Naive thymus-derived CD8-positive, alpha-beta T cell (primary cell): ENCODE measurements around the gene CLCN4. TPM values are rescaled to one million over a fixed set of nuclear protein-coding genes. Genes with fewer than 3 reads are reported as not detected.

Experiments
- ATAC-seq, 2 donors: fragments of 150-1000 bp; cut with Tn5 transposase in 1 of 2; sonication (Bioruptor Pico), chemical (Tn5 transposase) in 1 of 2; 1 replicate in 1 of 2; 2 replicates in 1 of 2; pipeline ENCODE4 v1.10.0; 2021; ENCODE audit warnings: mild to moderate bottlenecking in 2 of 2, moderate library complexity in 2 of 2
- POLR2A ChIA-PET: fragments of 350-600 bp; sonication (Branson Sonifier 250); formaldehyde crosslinking; loops from one replicate; lab custom pipeline; 2021; ENCODE audit warnings: antibody characterized with exemption; lab: Charles Lee
- DNase-seq, 10 donors: peaks; one replicate each; pipeline versions ENCODE4 v3.0.0 to v3.0.0-alpha.2; 2020 to 2022
- H3K27ac Mint-ChIP-seq, 10 donors: one replicate each; pipeline ENCODE4 v1.8.0; 2020 to 2022; ENCODE audit warnings: mild to moderate bottlenecking in 10 of 10, mixed read lengths in 10 of 10, moderate library complexity in 4 of 10, inconsistent platforms in 1 of 10
- H3K27me3 Mint-ChIP-seq, 5 donors: one replicate each; pipeline ENCODE4 v1.8.0; 2021 to 2022; ENCODE audit warnings: mixed read lengths in 5 of 5
- H3K36me3 Mint-ChIP-seq, 3 donors: one replicate each; pipeline ENCODE4 v1.8.0; 2020 to 2022; ENCODE audit warnings: mixed read lengths in 3 of 3, mild to moderate bottlenecking in 2 of 3, inconsistent platforms in 1 of 3
- H3K4me1 Mint-ChIP-seq, 4 donors: one replicate each; pipeline ENCODE4 v1.8.0; 2021 to 2022; ENCODE audit warnings: mixed read lengths in 4 of 4
- H3K4me3 Mint-ChIP-seq, 10 donors: one replicate each; pipeline ENCODE4 v1.8.0; 2020 to 2022; ENCODE audit warnings: mild to moderate bottlenecking in 10 of 10, mixed read lengths in 10 of 10, moderate library complexity in 6 of 10, inconsistent platforms in 1 of 10
- H3K9me3 Mint-ChIP-seq, 9 donors: one replicate each; pipeline ENCODE4 v1.8.0; 2020 to 2022; ENCODE audit warnings: mixed read lengths in 9 of 9, mild to moderate bottlenecking in 3 of 9, inconsistent platforms in 1 of 9, moderate library complexity in 1 of 9
- polyA plus RNA-seq, 3 donors: library from polyadenylated mRNA; unstranded; fragments of 300-500 nt; fragmentation: Illumina TruSeq; gene quantifications; one replicate each; pipeline ENCODE4 v1.2.3, GENCODE V29; 2021
- total RNA-seq, 8 experiments: library from RNA in 2 of 8; stranded (reverse) in 2 of 8; gene quantifications; one replicate each; pipeline ENCODE4 v1.2.3 and lab custom pipeline; 2021 to 2026

The CLCN4 gene
- total and polyA plus RNA-seq, 5 experiments from 2014 or later: 0.42 to 0.69 TPM; not detected in 3

GRCh38 chrX:10282490-10282889 is 125.7 kb downstream of the CLCN4 start:
- no peak for DNase-seq
- no peaks in the 10 kb centered on the region for H3K4me1 Mint-ChIP-seq
- H3K4me3 Mint-ChIP-seq: no peak overlapping the region
- peaks cover 0 to 5% (median 0%) of the 10 kb centered on the region in 9 donors for H3K9me3 Mint-ChIP-seq
- H3K27me3 Mint-ChIP-seq: peaks cover 0 to 7% (median 2%) of the 10 kb centered on the region in 5 donors
- no peaks in the 10 kb centered on the region for H3K36me3 Mint-ChIP-seq
- no peak overlapping the region for H3K27ac Mint-ChIP-seq
- no peak for ATAC-seq
- POLR2A ChIA-PET: no interaction called here

GRCh38 chrX:10286195-10286594 is 129.4 kb downstream of the CLCN4 start:
- Mint-ChIP-seq H3K27ac (no peak overlapping the region), H3K27me3 (peaks cover 0 to 13% (median 2%) of the 10 kb centered on the region in 5 donors), H3K4me1 (no peaks in the 10 kb centered on the region), H3K9me3 (peaks cover 0 to 9% (median 0%) of the 10 kb centered on the region in 9 donors), H3K36me3 (no peaks in the 10 kb centered on the region), H3K4me3 (peak overlapping the region in 1 of 10 donors; percentile 31)
- no peak for ATAC-seq
- no peak for DNase-seq
- POLR2A ChIA-PET: no interaction called here

Other genes starting within 250 kb of the CLCN4 start
- not detected for gene CLDN34, start 189.6 kb upstream of the CLCN4 start, total RNA-seq
- not detected for gene CLDN34, start 189.6 kb upstream of the CLCN4 start, polyA plus RNA-seq